Measurements from ENCODE around the gene RAI2. TPM values are rescaled to one million over a fixed set of nuclear protein-coding genes. Genes with fewer than 3 reads are reported as not detected.

Gene RAI2
- total RNA-seq, 1 donor, result under 0.01 TPM

DNA sequence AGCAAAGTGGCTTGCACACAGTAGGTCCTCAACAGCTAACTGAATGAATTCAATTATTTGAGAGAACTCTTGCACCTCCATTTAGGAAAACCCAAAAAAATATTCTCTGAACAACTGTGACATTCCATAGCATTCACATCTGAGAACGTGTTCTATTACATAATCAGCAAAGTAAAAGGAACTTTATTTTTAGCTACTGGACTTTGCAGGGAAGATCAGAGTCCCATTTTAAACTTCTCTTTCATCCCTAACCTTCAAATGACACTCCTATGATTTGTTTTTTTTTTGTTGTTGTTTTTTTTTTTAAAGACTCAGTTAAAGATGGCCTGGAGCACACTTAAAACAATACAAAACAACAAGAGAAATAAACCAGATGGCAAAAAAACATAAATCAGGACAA is 30.9 kb downstream of the RAI2 start:
- no peak for DNase-seq (ENCODE audit: low read depth in 2 of 3, low spot score in 2 of 3)

GRCh38 chrX:17829566-17829965 is 31.5 kb downstream of the RAI2 start:
- DNase-seq (ENCODE audit: low read depth in 2 of 3, low spot score in 2 of 3), result no peak

GRCh38 chrX:17828171-17828570 is 32.9 kb downstream of the RAI2 start:
- DNase-seq (ENCODE audit: low read depth in 2 of 3, low spot score in 2 of 3), result no peak

- DNase-seq (ENCODE audit: low read depth in 2 of 3, low spot score in 2 of 3), result no peak
These were observed 34.2 kb downstream of the RAI2 start for GRCh38 chrX:17826609-17827496.

- DNase-seq (ENCODE audit: low read depth in 2 of 3, low spot score in 2 of 3), result no peak
These were observed 36.1 kb downstream of the RAI2 start for GRCh38 chrX:17824980-17825379.

DNA sequence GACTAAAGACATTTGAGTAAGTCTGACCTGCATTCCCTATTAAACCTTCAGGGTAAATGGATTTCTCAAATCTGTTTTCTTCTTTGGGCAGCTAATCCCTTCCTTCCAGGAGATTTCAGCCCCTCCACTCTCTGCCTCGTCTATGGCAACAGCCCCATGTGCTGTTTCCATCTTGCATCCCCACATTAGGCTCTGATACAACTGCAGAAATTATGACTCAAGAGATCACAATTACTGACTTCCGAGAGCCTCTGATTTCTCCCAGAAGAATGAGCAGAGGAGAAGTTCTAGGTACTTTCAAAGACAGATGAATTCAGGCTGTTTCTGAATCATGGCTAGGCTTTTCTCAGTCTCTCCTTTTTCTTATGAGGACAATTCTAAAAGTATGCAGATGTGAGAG is 38.7 kb downstream of the RAI2 start:
- no peak for DNase-seq (ENCODE audit: low read depth in 2 of 3, low spot score in 2 of 3)

- DNase-seq (ENCODE audit: low read depth in 2 of 3, low spot score in 2 of 3), result no peak
These were observed 41.0 kb downstream of the RAI2 start for GRCh38 chrX:17820100-17820499.

GRCh38 chrX:17818726-17819125 is 42.4 kb downstream of the RAI2 start:
- DNase-seq (ENCODE audit: low read depth in 2 of 3, low spot score in 2 of 3), result no peak

- DNase-seq (ENCODE audit: low read depth in 2 of 3, low spot score in 2 of 3), result no peak
These were observed 43.8 kb downstream of the RAI2 start for GRCh38 chrX:17817251-17817650.

DNA sequence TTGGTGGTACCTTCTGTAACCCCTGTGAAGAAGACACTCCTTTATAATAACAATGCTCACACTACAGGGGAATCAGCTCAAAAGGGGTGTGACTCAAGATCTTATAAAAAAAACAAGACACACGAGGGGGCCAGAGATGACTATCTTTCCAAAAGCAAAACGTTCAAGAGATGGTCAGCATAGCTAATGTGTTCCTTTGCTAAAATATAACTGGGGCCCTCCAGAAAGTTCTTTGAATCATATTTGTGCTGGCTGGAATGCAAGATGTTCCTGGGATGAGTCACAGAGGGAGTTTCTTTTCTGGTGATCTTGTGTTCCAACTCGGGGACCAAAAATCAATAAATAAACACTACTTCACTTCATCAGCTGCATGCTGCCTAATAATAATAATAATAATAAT is 46.5 kb downstream of the RAI2 start:
- DNase-seq (ENCODE audit: low read depth in 2 of 3, low spot score in 2 of 3), result no peak

DNA sequence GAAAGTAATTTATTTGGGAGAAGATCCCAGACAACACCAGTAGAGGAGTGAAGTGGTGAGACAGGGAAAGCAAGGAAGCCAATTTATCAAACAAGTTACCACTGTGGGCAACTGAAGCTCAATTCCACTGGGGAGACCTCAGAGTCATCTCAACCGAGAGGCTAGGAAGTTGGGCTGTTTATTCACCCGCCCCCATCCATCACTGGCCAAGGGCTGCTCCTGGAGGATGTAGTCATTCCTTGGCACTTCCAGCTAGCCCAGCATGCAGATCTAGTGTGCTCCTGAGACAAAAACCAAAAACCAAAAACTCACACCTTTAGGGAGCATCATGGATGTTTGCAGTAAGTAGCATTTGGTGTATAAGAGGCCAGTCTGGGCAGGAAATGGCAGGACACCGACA is 47.0 kb downstream of the RAI2 start:
- DNase-seq (ENCODE audit: low read depth in 2 of 3, low spot score in 2 of 3), result no peak

DNA sequence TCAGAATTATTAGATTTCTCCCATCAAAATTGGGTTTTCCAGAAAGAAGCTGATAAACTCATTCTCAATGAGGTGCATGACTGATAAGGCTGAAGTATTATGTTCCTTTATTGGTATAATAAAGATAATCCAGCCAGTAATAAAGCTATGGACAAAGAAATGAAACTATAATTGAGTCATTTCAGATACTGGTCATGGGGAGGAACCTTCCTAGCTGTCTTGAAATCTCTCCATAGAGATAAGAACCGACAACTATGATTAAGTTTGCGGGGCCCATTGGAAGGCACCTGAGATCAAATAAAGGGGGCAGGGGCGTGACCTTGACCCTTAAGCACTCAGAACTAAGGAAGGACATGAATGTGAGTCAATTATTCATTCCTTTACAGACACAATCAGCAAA is 47.8 kb downstream of the RAI2 start:
- DNase-seq (ENCODE audit: low read depth in 2 of 3, low spot score in 2 of 3), result no peak

GRCh38 chrX:17812763-17813162 is 48.3 kb downstream of the RAI2 start:
- peak in 1 of 3 donors; percentile 10 for DNase-seq (ENCODE audit: low read depth in 2 of 3, low spot score in 2 of 3)

- DNase-seq (ENCODE audit: low read depth in 2 of 3, low spot score in 2 of 3), result no peak
These were observed 51.1 kb downstream of the RAI2 start for GRCh38 chrX:17809984-17810383.

DNA sequence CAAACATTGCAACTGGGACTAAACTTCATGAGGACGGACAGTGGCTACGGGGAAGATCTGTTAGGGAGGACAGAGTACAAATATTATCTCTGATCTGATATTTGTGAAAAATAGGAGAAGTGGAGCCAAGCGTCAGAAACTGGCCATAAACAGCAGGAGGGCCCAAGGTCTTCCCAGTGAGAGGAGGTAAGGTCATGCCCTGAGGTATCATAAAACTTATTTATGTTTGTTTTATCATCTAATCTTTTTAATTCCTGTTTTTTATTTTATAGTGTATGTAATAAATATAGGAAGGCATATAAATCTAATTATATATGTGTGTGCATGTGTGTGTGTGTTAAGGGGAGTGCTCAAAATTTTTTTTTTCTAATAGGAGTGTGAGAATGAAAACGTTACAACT is 51.8 kb downstream of the RAI2 start:
- no peak for DNase-seq (ENCODE audit: low read depth in 2 of 3, low spot score in 2 of 3)

GRCh38 chrX:17805120-17805519 is 56.0 kb downstream of the RAI2 start:
- DNase-seq (ENCODE audit: low read depth in 2 of 3, low spot score in 2 of 3), result no peak

DNA sequence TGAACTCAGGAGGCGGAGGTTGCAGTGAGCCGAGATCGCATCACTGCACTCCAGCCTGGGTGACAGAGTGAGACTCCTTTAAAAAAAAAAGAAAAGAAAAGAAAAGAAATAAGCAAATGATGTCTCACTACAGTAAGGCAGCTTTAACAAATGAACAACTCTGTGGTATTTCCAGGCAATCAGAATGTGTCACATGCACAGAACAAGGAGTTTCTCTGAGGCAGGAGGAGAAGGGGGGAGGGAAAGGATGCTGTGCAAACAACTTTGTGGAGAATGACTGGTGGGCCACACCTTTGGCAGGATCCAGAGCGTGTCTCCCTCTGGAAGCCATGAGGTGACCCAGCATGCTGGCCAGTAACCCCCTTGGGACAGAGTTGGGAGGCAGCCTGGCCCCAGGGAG is 57.6 kb downstream of the RAI2 start:
- no peak for DNase-seq (ENCODE audit: low read depth in 2 of 3, low spot score in 2 of 3)

GRCh38 chrX:17802756-17803155 is 58.3 kb downstream of the RAI2 start:
- no peak for DNase-seq (ENCODE audit: low read depth in 2 of 3, low spot score in 2 of 3)

- no peak for DNase-seq (ENCODE audit: low read depth in 2 of 3, low spot score in 2 of 3)
These were observed 59.7 kb downstream of the RAI2 start for GRCh38 chrX:17801431-17801830.

- no peak for DNase-seq (ENCODE audit: low read depth in 2 of 3, low spot score in 2 of 3)
These were observed 62.2 kb downstream of the RAI2 start for GRCh38 chrX:17798921-17799320.

DNA sequence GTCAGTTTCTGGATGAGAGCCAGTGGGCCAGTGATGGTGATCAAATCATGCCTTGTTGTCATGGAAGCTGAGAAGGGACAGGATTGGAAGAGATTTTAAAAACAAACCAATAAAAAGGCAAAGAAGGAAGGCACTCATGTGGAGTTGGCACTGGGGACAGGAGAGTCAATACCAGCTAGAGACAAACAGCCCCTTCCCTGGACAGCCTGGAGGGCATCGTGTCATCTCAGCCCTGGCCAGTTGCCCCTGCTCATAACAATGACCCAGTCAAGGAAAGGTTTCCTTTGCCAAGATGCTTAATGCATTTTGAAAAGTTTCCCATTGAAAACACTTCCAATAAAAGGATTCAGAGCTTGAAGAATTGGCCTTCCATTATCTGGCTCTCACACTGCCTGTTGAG is 68.3 kb downstream of the RAI2 start:
- no peak for DNase-seq (ENCODE audit: low read depth in 2 of 3, low spot score in 2 of 3)

DNA sequence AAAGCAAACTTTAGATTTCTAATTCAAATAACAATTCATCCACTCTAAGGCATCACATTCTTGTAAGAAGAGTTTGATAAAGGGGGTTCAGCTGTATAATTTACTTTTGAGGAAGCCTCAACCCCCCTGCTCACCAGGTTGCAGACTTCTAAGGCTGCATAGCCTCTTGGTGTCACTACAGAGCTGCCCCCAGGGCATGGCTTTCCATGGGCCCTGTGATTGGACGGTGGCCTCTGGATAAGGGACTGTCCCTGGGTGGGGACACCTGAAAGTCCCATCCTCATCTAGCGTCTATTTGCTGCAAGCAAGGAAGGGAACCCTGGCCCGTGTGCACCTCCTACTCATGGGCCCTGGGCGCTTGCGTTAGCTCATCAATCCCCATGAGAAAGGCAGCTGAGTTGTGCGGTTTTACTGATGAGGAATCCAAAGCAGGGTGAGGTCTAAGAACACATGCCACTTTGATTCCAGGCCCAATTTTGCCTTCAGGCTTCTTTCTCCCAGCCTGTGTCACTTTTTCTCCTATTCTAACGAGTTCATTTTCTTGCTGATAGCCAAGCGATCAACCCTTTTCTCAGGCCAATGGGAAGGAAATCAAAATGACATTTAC is 72.0 kb downstream of the RAI2 start:
- no peak for DNase-seq (ENCODE audit: low read depth in 2 of 3, low spot score in 2 of 3)

All from hematopoietic multipotent progenitor cell (in vitro differentiated cells).